Upper lobe of left lung (tissue), 6 donors: ENCODE data around the gene ECSCR. TPM values are rescaled to one million over a fixed set of nuclear protein-coding genes. Genes with fewer than 3 reads are reported as not detected.
"Not testable (repeated sequence)": the region's sequence is repeated elsewhere in the genome, so short reads cannot be mapped to it uniquely, and the experiment has no call there.

ENCODE experiments used
- ATAC-seq, 2 donors: fragments of 200-7000 bp; cut with Tn5 transposase; one replicate each; pipeline ENCODE4 v1.9.1; 2022; ENCODE audit warnings: mild to moderate bottlenecking in 2 of 2, moderate library complexity in 2 of 2; ENCODE audit not compliant: low FRiP score in 2 of 2
- DNase-seq, 2 donors: peaks; one replicate each; pipeline ENCODE4 v3.0.0-alpha.2; 2019 to 2020
- H3K27ac ChIP-seq, 4 donors: fragments of 200-600 bp; sonication (generic); one replicate each; pipeline ENCODE4 v1.5.1; 2016 to 2019
- H3K27me3 ChIP-seq, 4 donors: fragments of 200-600 bp; sonication (generic); one replicate each; pipeline ENCODE4 v1.5.1; 2017 to 2019
- H3K36me3 ChIP-seq, 4 donors: fragments of 200-600 bp; sonication (generic); one replicate each; pipeline ENCODE4 v1.5.1; 2016 to 2019
- H3K4me1 ChIP-seq, 4 donors: fragments of 200-600 bp; sonication (generic); one replicate each; pipeline ENCODE4 v1.5.1; 2018 to 2019
- H3K4me3 ChIP-seq, 4 donors: fragments of 200-600 bp; sonication (generic); one replicate each; pipeline ENCODE4 v1.5.1; 2017 to 2019; ENCODE audit warnings: mild to moderate bottlenecking in 2 of 4, moderate library complexity in 1 of 4
- H3K9me3 ChIP-seq, 4 donors: fragments of 200-600 bp; sonication (generic); one replicate each; pipeline ENCODE4 v1.5.1; 2018 to 2019
- CTCF ChIP-seq, 6 experiments: fragments of 450-650 bp in 4 of 6; fragments of 200-600 bp in 2 of 6; sonication (generic) in 2 of 6; IDR thresholded peaks; one replicate each; pipeline ENCODE4 v1.5.1; 2016 to 2019; ENCODE audit warnings: antibody characterized with exemption in 6 of 6
- EP300 ChIP-seq, 4 donors: sonication (generic); formaldehyde crosslinking; IDR thresholded peaks; one replicate each; pipeline ENCODE4 v1.5.1; 2017; ENCODE audit warnings: antibody characterized with exemption in 4 of 4, control low read depth in 2 of 4
- POLR2A ChIP-seq, 4 donors: fragments of 450-650 bp; IDR thresholded peaks; one replicate each; pipeline ENCODE4 v1.5.1; 2016 to 2017; ENCODE audit warnings: antibody characterized with exemption in 4 of 4, mild to moderate bottlenecking in 2 of 4
- POLR2AphosphoS5 ChIP-seq, 2 donors: sonication (generic); formaldehyde crosslinking; IDR thresholded peaks; one replicate each; pipeline ENCODE4 v1.5.1; 2017; ENCODE audit warnings: antibody characterized with exemption in 2 of 2
- WGBS, 2 donors: methylation state at CpG; one replicate each; pipeline ENCODE4 v1.1.5; 2017 to 2018; 5-methylcytosine and 5-hydroxymethylcytosine counted together
- total RNA-seq, 6 donors: library from RNA; depleted of rRNA in 4 of 6; stranded (reverse); fragments of >200 nt in 4 of 6; gene quantifications; one replicate each; pipeline versions ENCODE4 v1.1.0 to v1.2.1, GENCODE V29; 2016 to 2021
- donor health status: DM: no; HTN: no; CAD: no; lungs with moderate emphysema.
- donor health status: DM: no; HTN: yes; CAD: no; lungs with severe emphysema.

ECSCR gene
- total RNA-seq, 6 donors from 2014 or later: 8.4 to 62.5 (median 24.1) TPM

GRCh38 chr5:139482050-139482889 is 19.7 kb upstream of the ECSCR start, which contains the start of gene STING1:
STING1 (minus strand) TSS chr5:139482758; CDS start chr5:139481704, 1,054 bp downstream.
- peak; percentile 71 to 92 for DNase-seq
- H3K27me3 ChIP-seq: no peaks in the 10 kb centered on the region
- H3K36me3 ChIP-seq: peaks cover 13 to 34% (median 20%) of the 10 kb centered on the region in 4 donors
- H3K9me3 ChIP-seq: no peaks in the 10 kb centered on the region
- peak within 1 kb of the TSS; percentile 95 to 99 (median 96) for H3K27ac ChIP-seq
- peak; percentile 85 to 88 for ATAC-seq
- peak; percentile 67 to 86 for TF ChIP-seq POLR2AphosphoS5 (IDR thresholded peaks at IDR 0.05)
- no peak for TF ChIP-seq CTCF (IDR thresholded peaks at IDR 0.05)
- TF ChIP-seq POLR2A (IDR thresholded peaks at IDR 0.05): peak in 2 of 4 donors; percentile 59 to 60
- TF ChIP-seq EP300 (IDR thresholded peaks at IDR 0.05): peak in 2 of 4 donors; percentile 54 to 74
- H3K4me3 ChIP-seq: peak within 1 kb of the TSS; percentile 48 to 64 (median 63)
- H3K4me1 ChIP-seq: peaks cover 38 to 53% (median 51%) of the 10 kb centered on the region in 4 donors
- 0 to 1% methylated on average over 8 to 19 of the region's 19 CpGs for WGBS, 2 donors

- H3K27ac ChIP-seq: peak overlapping the region; percentile 95 to 99 (median 96)
- 12% methylated on average over 5 of the region's 5 CpGs; no CpG with 5 or more reads in 1 of the 2 donors for WGBS, 2 donors
Measured at GRCh38 chr5:139481580-139482049, 19.1 kb upstream of the ECSCR start.

GRCh38 chr5:139481122-139481533 is 18.6 kb upstream of the ECSCR start:
- no peaks in the 10 kb centered on the region for H3K27me3 ChIP-seq
- no peaks in the 10 kb centered on the region for H3K9me3 ChIP-seq
- peak overlapping the region; percentile 95 to 99 (median 96) for H3K27ac ChIP-seq
- ATAC-seq (peak; percentile 2 to 52), DNase-seq (peak; percentile 75 to 81)
- H3K4me1 ChIP-seq: peaks cover 39 to 57% (median 51%) of the 10 kb centered on the region in 4 donors
- peak overlapping the region; percentile 48 to 64 (median 63) for H3K4me3 ChIP-seq
- H3K36me3 ChIP-seq: peaks cover 13 to 43% (median 30%) of the 10 kb centered on the region in 4 donors
- WGBS, 2 donors: 6 to 7% methylated on average over 8 to 12 of the region's 12 CpGs
- TF ChIP-seq EP300 (IDR thresholded peaks at IDR 0.05) (no peak), POLR2A (IDR thresholded peaks at IDR 0.05) (no peak), POLR2AphosphoS5 (IDR thresholded peaks at IDR 0.05) (no peak), CTCF (IDR thresholded peaks at IDR 0.05) (no peak)

More at GRCh38 chr5:139481580-139482049, 19.1 kb upstream of the ECSCR start:
- H3K4me3 ChIP-seq: peak overlapping the region; percentile 48 to 64 (median 63)
- ATAC-seq (peak; percentile 50 to 71), DNase-seq (peak in 1 of 2 donors; percentile 77)
- H3K36me3 ChIP-seq: peaks cover 13 to 40% (median 26%) of the 10 kb centered on the region in 4 donors
- H3K9me3 ChIP-seq: no peaks in the 10 kb centered on the region
- H3K27me3 ChIP-seq: no peaks in the 10 kb centered on the region
- H3K4me1 ChIP-seq: peaks cover 38 to 53% (median 51%) of the 10 kb centered on the region in 4 donors
- TF ChIP-seq EP300 (IDR thresholded peaks at IDR 0.05) (no peak), POLR2AphosphoS5 (IDR thresholded peaks at IDR 0.05) (no peak), CTCF (IDR thresholded peaks at IDR 0.05) (peak in 5 of 6 experiments; percentile 10 to 40 (median 27)), POLR2A (IDR thresholded peaks at IDR 0.05) (no peak)

GRCh38 chr5:139479729-139480128 is 17.2 kb upstream of the ECSCR start:
- ATAC-seq, H3K27me3 ChIP-seq, H3K9me3 ChIP-seq, DNase-seq: not testable (repeated sequence)
- H3K4me1 ChIP-seq: peaks cover 52 to 70% (median 61%) of the 10 kb centered on the region in 4 donors
- H3K27ac ChIP-seq: peak overlapping the region in 2 of 4 donors; percentile 96 to 99
- WGBS, 2 donors: 79 to 97% methylated on average over 4 of the region's 4 CpGs
- H3K4me3 ChIP-seq: peak overlapping the region in 1 of 4 donors; percentile 3
- H3K36me3 ChIP-seq: peaks cover 13 to 57% (median 35%) of the 10 kb centered on the region in 4 donors

GRCh38 chr5:139478657-139479423 is 16.3 kb upstream of the ECSCR start:
- not testable (repeated sequence) for H3K27me3 ChIP-seq, H3K9me3 ChIP-seq, ATAC-seq, DNase-seq
- peaks cover 13 to 57% (median 35%) of the 10 kb centered on the region in 4 donors for H3K36me3 ChIP-seq
- 72 to 74% methylated on average over 9 of the region's 9 CpGs for WGBS, 2 donors
- peaks cover 57 to 79% (median 67%) of the 10 kb centered on the region in 4 donors for H3K4me1 ChIP-seq
- peak overlapping the region in 3 of 4 donors; percentile 35 to 61 (median 60) for H3K27ac ChIP-seq
- H3K4me3 ChIP-seq: peak overlapping the region in 1 of 4 donors; percentile 3
